HepG2 (cell line): ENCODE results near the gene IL1RAPL2. TPM values are rescaled to one million over a fixed set of nuclear protein-coding genes. Genes with fewer than 3 reads are reported as not detected.

ENCODE experiments used
- ATAC-seq: fragments of 200-7000 bp; cut with Tn5 transposase; 3 replicates; pipeline ENCODE4 v1.9.1; 2020; ENCODE audit warnings: mild to moderate bottlenecking, moderate library complexity
- BruUV-seq: library from RNA; stranded (reverse); fragments of 400-500 nt; replicated peaks from 2 replicates; lab custom pipeline; 2021; lab: Mats Ljungman, UMichigan
- CTCF ChIA-PET: fragments of 300-600 bp; formaldehyde crosslinking; extraction: SDS; loops from one replicate; lab custom pipeline; 2021; ENCODE audit warnings: low total read pairs, inconsistent platforms, low intra/inter-chr PET ratio; lab: Yijun Ruan, JAX
- POLR2A ChIA-PET: fragments of 350-600 bp; sonication (Branson Sonifier 250); formaldehyde crosslinking; loops from one replicate; lab custom pipeline; 2020; ENCODE audit warnings: antibody characterized with exemption, inconsistent platforms; lab: Yijun Ruan, JAX
- DNase-seq: peaks from one replicate; pipeline ENCODE4 v3.0.0-alpha.2; 2015; ENCODE audit warnings: low spot score
- FAIRE-seq: peaks from 3 replicates; lab custom pipeline; 2011; peaks lifted over from hg19 to GRCh38; lab: Jason Lieb, UNC
- H2AFZ ChIP-seq: one replicate; pipeline ENCODE4 v1.6.1; 2011; ENCODE audit warnings: low read length, inconsistent platforms
- H3K27ac ChIP-seq: fragments of 300-600 bp; 3 replicates; pipeline ENCODE4 v1.8.0; 2011; ENCODE audit warnings: mixed run types, mild to moderate bottlenecking, mixed read lengths, low read length, inconsistent platforms; ENCODE audit not compliant: insufficient read depth; ENCODE audit errors: extremely low read length
- H3K27me3 ChIP-seq, 2 experiments: fragments of 200-600 bp in 1 of 2; 2 replicates in 1 of 2; 3 replicates in 1 of 2; pipeline versions ENCODE4 v1.6.0 to v1.8.0; 2011; ENCODE audit warnings: low read length in 2 of 2, mild to moderate bottlenecking in 2 of 2, moderate library complexity in 2 of 2, inconsistent platforms in 1 of 2; ENCODE audit not compliant: insufficient read depth in 2 of 2, control insufficient read depth in 1 of 2
- H3K36me3 ChIP-seq, 2 experiments: fragments of 200-600 bp in 1 of 2; replicated peaks in 1 of 2; 2 replicates in 1 of 2; 3 replicates in 1 of 2; pipeline versions ENCODE4 v1.5.1 to v1.8.0; 2011; ENCODE audit warnings: low read length in 2 of 2, inconsistent platforms in 1 of 2; ENCODE audit not compliant: insufficient read depth in 2 of 2, control insufficient read depth in 1 of 2
- H3K4me1 ChIP-seq: 2 replicates; pipeline ENCODE4 v1.5.1; 2012; ENCODE audit warnings: low read length, inconsistent platforms; ENCODE audit not compliant: insufficient read depth
- H3K4me2 ChIP-seq: 2 replicates; pipeline ENCODE4 v1.6.0; 2011; ENCODE audit warnings: low read depth, low read length, inconsistent platforms
- H3K4me3 ChIP-seq, 3 experiments: fragments of 200-600 bp in 1 of 3; sonication (generic), shearing (Covaris generic) in 1 of 3; replicated peaks in 1 of 3; 2 replicates each; pipeline ENCODE4 v1.5.1; 2011 to 2016; ENCODE audit warnings: low read length in 3 of 3, inconsistent platforms in 2 of 3, low read depth in 2 of 3, mild to moderate bottlenecking in 2 of 3, control low read depth in 1 of 3, mixed read lengths in 1 of 3; ENCODE audit not compliant: insufficient read depth in 1 of 3
- H3K79me2 ChIP-seq: one replicate; pipeline ENCODE4 v1.6.1; 2011; ENCODE audit warnings: low read length, inconsistent platforms; ENCODE audit not compliant: insufficient read depth
- H3K9ac ChIP-seq: 2 replicates; pipeline ENCODE4 v1.6.0; 2011; ENCODE audit warnings: mild to moderate bottlenecking, low read depth, low read length, inconsistent platforms; ENCODE audit not compliant: insufficient read depth
- H3K9me3 ChIP-seq: 2 replicates; pipeline ENCODE4 v1.5.1; 2012; ENCODE audit warnings: mild to moderate bottlenecking, low read length
- H4K20me1 ChIP-seq: 2 replicates; pipeline ENCODE4 v1.6.0; 2011; ENCODE audit warnings: inconsistent platforms, mild to moderate bottlenecking, low read length, moderate library complexity; ENCODE audit not compliant: insufficient read depth
- ATF7-NPFF ChIP-seq: sonication (generic); formaldehyde crosslinking; IDR thresholded peaks from 2 replicates; pipeline ENCODE4 v1.8.1; 2023; ENCODE audit warnings: mild to moderate bottlenecking, low read depth, missing genetic modification reagents, moderate library complexity
- MAFK ChIP-seq, 2 experiments: IDR thresholded peaks in 1 of 2; conservative IDR thresholded peaks in 1 of 2; 2 replicates each; pipeline ENCODE4 v1.6.1; 2011; ENCODE audit warnings: improper control_type of control experiment in 2 of 2, low read length in 2 of 2
- RARA ChIP-seq: IDR thresholded peaks from 2 replicates; pipeline ENCODE4 v1.6.1; 2016; ENCODE audit warnings: missing genetic modification reagents, missing compliant biosample characterization
- SP5 ChIP-seq: IDR thresholded peaks from 2 replicates; pipeline ENCODE4 v1.6.1; 2016; ENCODE audit warnings: low read depth, borderline replicate concordance
- ZBTB21 ChIP-seq: sonication (generic); formaldehyde crosslinking; IDR thresholded peaks from 2 replicates; pipeline ENCODE4 v1.4.0; 2020; ENCODE audit warnings: missing genetic modification reagents
- ZBTB42 ChIP-seq: sonication (generic); formaldehyde crosslinking; IDR thresholded peaks from 2 replicates; pipeline ENCODE4 v1.5.0; 2020; ENCODE audit warnings: mild to moderate bottlenecking, missing genetic modification reagents
- ZNF264 ChIP-seq: sonication (generic); formaldehyde crosslinking; IDR thresholded peaks from 2 replicates; pipeline ENCODE4 v1.4.0; 2020; ENCODE audit warnings: missing genetic modification reagents
- ZNF572 ChIP-seq: sonication (generic); formaldehyde crosslinking; IDR thresholded peaks from 2 replicates; pipeline ENCODE4 v1.5.1; 2020; ENCODE audit warnings: mild to moderate bottlenecking, missing genetic modification reagents
- ZNF652 ChIP-seq: IDR thresholded peaks from 2 replicates; pipeline ENCODE4 v1.6.1; 2016; ENCODE audit warnings: low read depth, borderline replicate concordance
- in situ Hi-C: cut with HindIII; loops from 2 replicates; pipeline ENCODE4 v1.10.0; 2017; ENCODE audit warnings: low pct_unique_long_range_greater_than_20kb; ENCODE audit not compliant: extremely low pct_ligation_motif_present
- intact Hi-C: fragments of 100-400 bp; cut with micrococcal nuclease; formaldehyde crosslinking; loops from one replicate; pipeline ENCODE4 v1.10.0; 2022; ENCODE audit not compliant: unreplicated experiment
- polyA plus RNA-seq, 8 experiments: library from polyadenylated mRNA; depleted of rRNA in 3 of 8; stranded (reverse) in 7 of 8; unstranded in 1 of 8; fragments of >200 nt; fragmentation: Illumina TruSeq in 4 of 8; extraction: Trizol in 4 of 8; gene quantifications; 2 replicates each; pipeline versions ENCODE4 v1.2.1 to v1.2.3, GENCODE V29; 2011 to 2016; ENCODE audit warnings: low read depth in 4 of 8, missing spikeins in 1 of 8, mixed read lengths in 1 of 8; ENCODE audit not compliant: insufficient read depth in 1 of 8
- total RNA-seq, 5 experiments: library from RNA; depleted of rRNA; stranded (reverse); fragments of >200 nt; fragmentation: Illumina TruSeq; extraction: Trizol; gene quantifications; 2 replicates each; pipeline ENCODE4 v1.2.3, GENCODE V29; 2016; ENCODE audit warnings: low read depth in 1 of 5
- TF ChIP-seq, protein P1 (sequence below): sonication (generic); formaldehyde crosslinking; IDR thresholded peaks from 2 replicates; pipeline ENCODE4 v1.8.1; 2023; ENCODE audit warnings: missing genetic modification reagents, inconsistent platforms, borderline replicate concordance
- TF ChIP-seq, protein P2 (sequence below): sonication (generic); formaldehyde crosslinking; IDR thresholded peaks from 2 replicates; pipeline ENCODE4 v1.4.0; 2020; ENCODE audit warnings: missing genetic modification reagents
- TF ChIP-seq, protein P3 (sequence below): IDR thresholded peaks from 2 replicates; pipeline ENCODE4 v1.6.1; 2016
- TF ChIP-seq, protein P4 (sequence below): sonication (generic); formaldehyde crosslinking; IDR thresholded peaks from 2 replicates; pipeline ENCODE4 v1.9.0; 2021; ENCODE audit warnings: missing genetic modification reagents, borderline replicate concordance

IL1RAPL2 gene
- total and polyA plus RNA-seq, 2 of the 13 experiments (the other 11 are each of a cell fraction or from before 2014, with no cell fraction given): not detected

DNA sequence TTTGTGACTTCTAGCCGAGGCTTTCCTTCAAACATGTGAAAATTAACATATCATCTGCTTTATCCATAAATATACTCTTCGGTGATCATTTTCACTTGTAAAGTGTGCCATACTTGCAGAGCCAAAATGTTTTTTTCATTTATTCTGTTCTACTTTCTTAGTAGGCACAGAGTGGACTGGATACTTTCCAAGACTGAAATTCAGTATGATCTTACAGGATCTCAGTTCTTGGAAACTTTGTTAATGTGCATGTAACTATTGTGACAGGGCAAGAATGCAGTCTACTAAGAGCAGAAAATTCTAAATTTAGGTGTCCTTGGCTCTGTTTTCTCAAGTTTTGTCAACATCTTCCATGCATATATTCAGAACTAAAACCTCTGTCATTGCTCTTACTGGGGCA is 369.6 kb downstream of the IL1RAPL2 start (continued):
- TF ChIP-seq, protein P1, sequence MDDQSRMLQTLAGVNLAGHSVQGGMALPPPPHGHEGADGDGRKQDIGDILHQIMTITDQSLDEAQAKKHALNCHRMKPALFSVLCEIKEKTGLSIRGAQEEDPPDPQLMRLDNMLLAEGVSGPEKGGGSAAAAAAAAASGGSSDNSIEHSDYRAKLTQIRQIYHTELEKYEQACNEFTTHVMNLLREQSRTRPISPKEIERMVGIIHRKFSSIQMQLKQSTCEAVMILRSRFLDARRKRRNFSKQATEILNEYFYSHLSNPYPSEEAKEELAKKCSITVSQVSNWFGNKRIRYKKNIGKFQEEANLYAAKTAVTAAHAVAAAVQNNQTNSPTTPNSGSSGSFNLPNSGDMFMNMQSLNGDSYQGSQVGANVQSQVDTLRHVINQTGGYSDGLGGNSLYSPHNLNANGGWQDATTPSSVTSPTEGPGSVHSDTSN (CRISPR knock-in tag): no peak

DNA sequence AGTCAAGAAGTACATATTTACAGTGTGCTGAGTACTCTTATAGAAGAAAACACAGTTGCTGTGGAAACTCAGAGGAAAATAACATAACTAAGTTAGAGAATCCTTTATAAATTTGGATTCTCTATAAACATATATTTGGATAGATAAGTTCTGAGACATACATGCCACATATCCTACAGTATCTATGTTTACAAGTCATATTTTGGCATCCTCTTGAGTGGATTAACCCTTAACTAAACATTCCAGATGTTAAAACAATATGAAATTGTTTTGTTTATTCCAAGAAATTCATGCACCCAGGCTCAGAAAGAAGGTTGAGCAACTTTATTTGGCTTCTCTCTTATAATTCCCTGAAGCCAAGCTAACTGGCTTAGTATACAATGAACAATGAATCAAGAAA is 387.3 kb downstream of the IL1RAPL2 start:
- H2AFZ ChIP-seq: no peak overlapping the region
- no peaks in the 10 kb centered on the region for H3K27me3 ChIP-seq
- in situ Hi-C loops: no loop called here
- H3K4me2 ChIP-seq: no peak overlapping the region
- DNase-seq (no peak), ATAC-seq (no peak), FAIRE-seq (no peak)
- H3K4me3 ChIP-seq: no peak overlapping the region
- no peaks in the 10 kb centered on the region for H3K9me3 ChIP-seq
- ChIA-PET CTCF (no interaction called here), POLR2A (no interaction called here)
- H3K9ac ChIP-seq: no peak overlapping the region
- no peaks in the 10 kb centered on the region for H3K79me2 ChIP-seq
- no peaks in the 10 kb centered on the region for H4K20me1 ChIP-seq
- H3K4me1 ChIP-seq: no peaks in the 10 kb centered on the region
- intact Hi-C loops: no loop called here
- H3K36me3 ChIP-seq: no peaks in the 10 kb centered on the region
- H3K27ac ChIP-seq: no peak overlapping the region
- no TSS peak for BruUV-seq
- TF ChIP-seq, protein P2, sequence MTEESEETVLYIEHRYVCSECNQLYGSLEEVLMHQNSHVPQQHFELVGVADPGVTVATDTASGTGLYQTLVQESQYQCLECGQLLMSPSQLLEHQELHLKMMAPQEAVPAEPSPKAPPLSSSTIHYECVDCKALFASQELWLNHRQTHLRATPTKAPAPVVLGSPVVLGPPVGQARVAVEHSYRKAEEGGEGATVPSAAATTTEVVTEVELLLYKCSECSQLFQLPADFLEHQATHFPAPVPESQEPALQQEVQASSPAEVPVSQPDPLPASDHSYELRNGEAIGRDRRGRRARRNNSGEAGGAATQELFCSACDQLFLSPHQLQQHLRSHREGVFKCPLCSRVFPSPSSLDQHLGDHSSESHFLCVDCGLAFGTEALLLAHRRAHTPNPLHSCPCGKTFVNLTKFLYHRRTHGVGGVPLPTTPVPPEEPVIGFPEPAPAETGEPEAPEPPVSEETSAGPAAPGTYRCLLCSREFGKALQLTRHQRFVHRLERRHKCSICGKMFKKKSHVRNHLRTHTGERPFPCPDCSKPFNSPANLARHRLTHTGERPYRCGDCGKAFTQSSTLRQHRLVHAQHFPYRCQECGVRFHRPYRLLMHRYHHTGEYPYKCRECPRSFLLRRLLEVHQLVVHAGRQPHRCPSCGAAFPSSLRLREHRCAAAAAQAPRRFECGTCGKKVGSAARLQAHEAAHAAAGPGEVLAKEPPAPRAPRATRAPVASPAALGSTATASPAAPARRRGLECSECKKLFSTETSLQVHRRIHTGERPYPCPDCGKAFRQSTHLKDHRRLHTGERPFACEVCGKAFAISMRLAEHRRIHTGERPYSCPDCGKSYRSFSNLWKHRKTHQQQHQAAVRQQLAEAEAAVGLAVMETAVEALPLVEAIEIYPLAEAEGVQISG (CRISPR knock-in tag): no peak
- TF ChIP-seq ZBTB42: no peak
- no peak for TF ChIP-seq ATF7-NPFF (CRISPR knock-in tag)
- TF ChIP-seq RARA: no peak
- TF ChIP-seq ZNF264: no peak
- TF ChIP-seq ZBTB21 (CRISPR knock-in tag): no peak
- TF ChIP-seq, protein P3, sequence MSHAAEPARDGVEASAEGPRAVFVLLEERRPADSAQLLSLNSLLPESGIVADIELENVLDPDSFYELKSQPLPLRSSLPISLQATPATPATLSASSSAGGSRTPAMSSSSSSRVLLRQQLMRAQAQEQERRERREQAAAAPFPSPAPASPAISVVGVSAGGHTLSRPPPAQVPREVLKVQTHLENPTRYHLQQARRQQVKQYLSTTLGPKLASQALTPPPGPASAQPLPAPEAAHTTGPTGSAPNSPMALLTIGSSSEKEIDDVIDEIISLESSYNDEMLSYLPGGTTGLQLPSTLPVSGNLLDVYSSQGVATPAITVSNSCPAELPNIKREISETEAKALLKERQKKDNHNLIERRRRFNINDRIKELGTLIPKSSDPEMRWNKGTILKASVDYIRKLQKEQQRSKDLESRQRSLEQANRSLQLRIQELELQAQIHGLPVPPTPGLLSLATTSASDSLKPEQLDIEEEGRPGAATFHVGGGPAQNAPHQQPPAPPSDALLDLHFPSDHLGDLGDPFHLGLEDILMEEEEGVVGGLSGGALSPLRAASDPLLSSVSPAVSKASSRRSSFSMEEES (CRISPR knock-in tag): no peak
- TF ChIP-seq SP5: no peak
- TF ChIP-seq ZNF652 (CRISPR knock-in tag): no peak
- no peak for TF ChIP-seq MAFK (conservative IDR thresholded peaks at IDR 0.05 in 1 of 2, IDR thresholded peaks at IDR 0.05 in 1 of 2; ENCODE audit: low read length in 2 of 2)
- TF ChIP-seq, protein P4, sequence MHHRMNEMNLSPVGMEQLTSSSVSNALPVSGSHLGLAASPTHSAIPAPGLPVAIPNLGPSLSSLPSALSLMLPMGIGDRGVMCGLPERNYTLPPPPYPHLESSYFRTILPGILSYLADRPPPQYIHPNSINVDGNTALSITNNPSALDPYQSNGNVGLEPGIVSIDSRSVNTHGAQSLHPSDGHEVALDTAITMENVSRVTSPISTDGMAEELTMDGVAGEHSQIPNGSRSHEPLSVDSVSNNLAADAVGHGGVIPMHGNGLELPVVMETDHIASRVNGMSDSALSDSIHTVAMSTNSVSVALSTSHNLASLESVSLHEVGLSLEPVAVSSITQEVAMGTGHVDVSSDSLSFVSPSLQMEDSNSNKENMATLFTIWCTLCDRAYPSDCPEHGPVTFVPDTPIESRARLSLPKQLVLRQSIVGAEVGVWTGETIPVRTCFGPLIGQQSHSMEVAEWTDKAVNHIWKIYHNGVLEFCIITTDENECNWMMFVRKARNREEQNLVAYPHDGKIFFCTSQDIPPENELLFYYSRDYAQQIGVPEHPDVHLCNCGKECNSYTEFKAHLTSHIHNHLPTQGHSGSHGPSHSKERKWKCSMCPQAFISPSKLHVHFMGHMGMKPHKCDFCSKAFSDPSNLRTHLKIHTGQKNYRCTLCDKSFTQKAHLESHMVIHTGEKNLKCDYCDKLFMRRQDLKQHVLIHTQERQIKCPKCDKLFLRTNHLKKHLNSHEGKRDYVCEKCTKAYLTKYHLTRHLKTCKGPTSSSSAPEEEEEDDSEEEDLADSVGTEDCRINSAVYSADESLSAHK (CRISPR knock-in tag): no peak
- TF ChIP-seq ZNF572 (CRISPR knock-in tag): no peak
